ENCODE measurements around the gene STAT4.

The STAT4 gene

GRCh38 chr2:191109888-191110287 lies 40.9 kb downstream of the STAT4 start:
- H3K4me3 ChIP-seq (ENCODE audit: low read length): no peak overlapping the region
- no peak for TF ChIP-seq ZNF274 (IDR thresholded peaks at IDR 0.05; ENCODE audit: low read depth, low read length)

- no peak for TF ChIP-seq ZNF274 (IDR thresholded peaks at IDR 0.05; ENCODE audit: low read depth, low read length)
- H3K4me3 ChIP-seq (ENCODE audit: low read length): no peak overlapping the region
Measured at GRCh38 chr2:191108331-191108730, 42.5 kb downstream of the STAT4 start.

GRCh38 chr2:191105082-191105481 lies 45.7 kb downstream of the STAT4 start:
- TF ChIP-seq ZNF274 (IDR thresholded peaks at IDR 0.05; ENCODE audit: low read depth, low read length): no peak
- no peak overlapping the region for H3K4me3 ChIP-seq (ENCODE audit: low read length)

GRCh38 chr2:191103774-191104173 lies 47.0 kb downstream of the STAT4 start:
- no peak for TF ChIP-seq ZNF274 (IDR thresholded peaks at IDR 0.05; ENCODE audit: low read depth, low read length)
- no peak overlapping the region for H3K4me3 ChIP-seq (ENCODE audit: low read length)

GRCh38 chr2:191100216-191100615 lies 50.6 kb downstream of the STAT4 start:
- H3K4me3 ChIP-seq (ENCODE audit: low read length): no peak overlapping the region
- TF ChIP-seq ZNF274 (IDR thresholded peaks at IDR 0.05; ENCODE audit: low read depth, low read length): no peak

GRCh38 chr2:191087311-191087710 lies 63.5 kb downstream of the STAT4 start:
- TF ChIP-seq ZNF274 (IDR thresholded peaks at IDR 0.05; ENCODE audit: low read depth, low read length): no peak
- no peak overlapping the region for H3K4me3 ChIP-seq (ENCODE audit: low read length)

- no peak for TF ChIP-seq ZNF274 (IDR thresholded peaks at IDR 0.05; ENCODE audit: low read depth, low read length)
- no peak overlapping the region for H3K4me3 ChIP-seq (ENCODE audit: low read length)
Measured at GRCh38 chr2:191086706-191087105, 64.1 kb downstream of the STAT4 start.

GRCh38 chr2:191083540-191083939 lies 67.3 kb downstream of the STAT4 start:
- TF ChIP-seq ZNF274 (IDR thresholded peaks at IDR 0.05; ENCODE audit: low read depth, low read length): no peak
- H3K4me3 ChIP-seq (ENCODE audit: low read length): no peak overlapping the region

GRCh38 chr2:191082321-191082720 lies 68.5 kb downstream of the STAT4 start:
- no peak overlapping the region for H3K4me3 ChIP-seq (ENCODE audit: low read length)
- no peak for TF ChIP-seq ZNF274 (IDR thresholded peaks at IDR 0.05; ENCODE audit: low read depth, low read length)

GRCh38 chr2:191081411-191082155 lies 69.2 kb downstream of the STAT4 start:
- TF ChIP-seq ZNF274 (IDR thresholded peaks at IDR 0.05; ENCODE audit: low read depth, low read length): no peak
- H3K4me3 ChIP-seq (ENCODE audit: low read length): no peak overlapping the region

GRCh38 chr2:191078165-191078867 lies 72.5 kb downstream of the STAT4 start:
- no peak overlapping the region for H3K4me3 ChIP-seq (ENCODE audit: low read length)
- TF ChIP-seq ZNF274 (IDR thresholded peaks at IDR 0.05; ENCODE audit: low read depth, low read length): no peak

GRCh38 chr2:191070276-191070675 lies 80.5 kb downstream of the STAT4 start:
- TF ChIP-seq ZNF274 (IDR thresholded peaks at IDR 0.05; ENCODE audit: low read depth, low read length): no peak
- H3K4me3 ChIP-seq (ENCODE audit: low read length): no peak overlapping the region

GRCh38 chr2:191069606-191070005 lies 81.2 kb downstream of the STAT4 start:
- no peak overlapping the region for H3K4me3 ChIP-seq (ENCODE audit: low read length)
- no peak for TF ChIP-seq ZNF274 (IDR thresholded peaks at IDR 0.05; ENCODE audit: low read depth, low read length)

GRCh38 chr2:191066919-191067233 lies 83.9 kb downstream of the STAT4 start:
- no peak overlapping the region for H3K4me3 ChIP-seq (ENCODE audit: low read length)
- no peak for TF ChIP-seq ZNF274 (IDR thresholded peaks at IDR 0.05; ENCODE audit: low read depth, low read length)

- no peak overlapping the region for H3K4me3 ChIP-seq (ENCODE audit: low read length)
- TF ChIP-seq ZNF274 (IDR thresholded peaks at IDR 0.05; ENCODE audit: low read depth, low read length): no peak
Measured at GRCh38 chr2:191066197-191066918, 84.4 kb downstream of the STAT4 start.

Measured in GM08714 (cell line).